ENCODE data around the gene SAMSN1.
"Not testable (repeated sequence)": the region's sequence is repeated elsewhere in the genome, so short reads cannot be mapped to it uniquely, and the experiment has no call there.

GRCh38 chr21:14494181-14494580 is 51.9 kb downstream of the SAMSN1 start:
- TF ChIP-seq, protein P1, sequence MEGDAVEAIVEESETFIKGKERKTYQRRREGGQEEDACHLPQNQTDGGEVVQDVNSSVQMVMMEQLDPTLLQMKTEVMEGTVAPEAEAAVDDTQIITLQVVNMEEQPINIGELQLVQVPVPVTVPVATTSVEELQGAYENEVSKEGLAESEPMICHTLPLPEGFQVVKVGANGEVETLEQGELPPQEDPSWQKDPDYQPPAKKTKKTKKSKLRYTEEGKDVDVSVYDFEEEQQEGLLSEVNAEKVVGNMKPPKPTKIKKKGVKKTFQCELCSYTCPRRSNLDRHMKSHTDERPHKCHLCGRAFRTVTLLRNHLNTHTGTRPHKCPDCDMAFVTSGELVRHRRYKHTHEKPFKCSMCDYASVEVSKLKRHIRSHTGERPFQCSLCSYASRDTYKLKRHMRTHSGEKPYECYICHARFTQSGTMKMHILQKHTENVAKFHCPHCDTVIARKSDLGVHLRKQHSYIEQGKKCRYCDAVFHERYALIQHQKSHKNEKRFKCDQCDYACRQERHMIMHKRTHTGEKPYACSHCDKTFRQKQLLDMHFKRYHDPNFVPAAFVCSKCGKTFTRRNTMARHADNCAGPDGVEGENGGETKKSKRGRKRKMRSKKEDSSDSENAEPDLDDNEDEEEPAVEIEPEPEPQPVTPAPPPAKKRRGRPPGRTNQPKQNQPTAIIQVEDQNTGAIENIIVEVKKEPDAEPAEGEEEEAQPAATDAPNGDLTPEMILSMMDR (IDR thresholded peaks at IDR 0.05), result not testable (repeated sequence)
- TF ChIP-seq POLR2A (IDR thresholded peaks at IDR 0.05), result not testable (repeated sequence)
